Measurements from ENCODE around the gene COL2A1.

The COL2A1 gene

GRCh38 chr12:48012070-48012469 is 7.8 kb upstream of the COL2A1 start:
- DNase-seq (ENCODE audit: low read depth in 2 of 2): no peak

GRCh38 chr12:48010366-48010970 is 6.2 kb upstream of the COL2A1 start:
- DNase-seq (ENCODE audit: low read depth in 2 of 2): no peak

DNA sequence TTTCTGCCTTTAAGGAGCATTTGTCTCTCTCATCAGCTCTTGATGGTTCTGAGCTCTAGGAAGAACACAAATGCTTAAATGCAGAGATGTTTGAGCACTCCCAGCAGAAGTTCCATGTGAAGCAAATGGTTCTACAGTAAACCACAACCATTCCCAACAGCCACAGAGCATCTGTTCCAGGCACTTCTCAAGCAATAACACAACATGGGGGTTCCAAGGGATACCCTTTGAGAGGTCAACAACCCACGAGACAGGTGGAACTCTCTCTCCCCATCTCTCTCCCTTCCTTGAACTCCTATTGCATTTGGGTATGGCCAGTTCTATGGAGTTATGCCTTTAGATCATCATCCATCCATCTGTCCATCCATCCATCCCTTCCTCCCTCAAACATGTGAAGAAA is 5.2 kb upstream of the COL2A1 start:
- DNase-seq (ENCODE audit: low read depth in 2 of 2): no peak

GRCh38 chr12:48008950-48009349 is 4.7 kb upstream of the COL2A1 start:
- DNase-seq (ENCODE audit: low read depth in 2 of 2): no peak

- DNase-seq (ENCODE audit: low read depth in 2 of 2): no peak
Measured at GRCh38 chr12:48008349-48008748, 4.1 kb upstream of the COL2A1 start.

DNA sequence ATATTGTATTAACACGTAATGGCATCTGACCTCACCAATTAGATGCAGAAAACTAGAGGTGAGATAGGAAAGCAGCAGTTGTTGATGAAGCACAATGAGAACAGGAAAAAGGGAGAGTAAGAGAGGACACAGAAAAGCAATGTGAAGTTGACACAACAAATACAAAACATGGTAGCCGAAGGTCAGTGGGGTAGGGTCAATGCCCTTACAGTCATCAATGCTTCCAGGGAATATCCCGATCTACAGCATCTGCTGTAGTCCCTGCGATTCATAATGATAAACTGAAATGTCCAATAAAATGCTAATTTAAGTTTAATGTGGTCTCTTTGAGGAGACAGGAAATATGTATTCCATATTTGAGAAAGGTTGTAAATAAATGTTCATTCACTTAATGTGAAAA is 2.9 kb upstream of the COL2A1 start:
- DNase-seq (ENCODE audit: low read depth in 2 of 2): no peak

DNA sequence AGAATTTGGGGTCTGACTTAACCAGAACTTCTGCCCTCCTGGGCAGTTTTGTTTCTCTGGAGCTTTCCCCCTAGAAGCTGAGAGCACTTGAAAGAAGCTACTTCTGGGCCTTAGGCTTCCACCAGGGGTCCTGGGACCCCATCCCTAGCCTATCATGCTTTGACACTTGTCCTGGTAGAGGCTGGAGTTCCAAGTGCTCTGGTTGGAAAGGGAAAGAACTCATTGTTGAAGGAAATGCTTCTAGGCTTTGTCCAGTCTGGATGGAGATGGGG is 1.4 kb upstream of the COL2A1 start:
- DNase-seq (ENCODE audit: low read depth in 2 of 2): no peak

DNA sequence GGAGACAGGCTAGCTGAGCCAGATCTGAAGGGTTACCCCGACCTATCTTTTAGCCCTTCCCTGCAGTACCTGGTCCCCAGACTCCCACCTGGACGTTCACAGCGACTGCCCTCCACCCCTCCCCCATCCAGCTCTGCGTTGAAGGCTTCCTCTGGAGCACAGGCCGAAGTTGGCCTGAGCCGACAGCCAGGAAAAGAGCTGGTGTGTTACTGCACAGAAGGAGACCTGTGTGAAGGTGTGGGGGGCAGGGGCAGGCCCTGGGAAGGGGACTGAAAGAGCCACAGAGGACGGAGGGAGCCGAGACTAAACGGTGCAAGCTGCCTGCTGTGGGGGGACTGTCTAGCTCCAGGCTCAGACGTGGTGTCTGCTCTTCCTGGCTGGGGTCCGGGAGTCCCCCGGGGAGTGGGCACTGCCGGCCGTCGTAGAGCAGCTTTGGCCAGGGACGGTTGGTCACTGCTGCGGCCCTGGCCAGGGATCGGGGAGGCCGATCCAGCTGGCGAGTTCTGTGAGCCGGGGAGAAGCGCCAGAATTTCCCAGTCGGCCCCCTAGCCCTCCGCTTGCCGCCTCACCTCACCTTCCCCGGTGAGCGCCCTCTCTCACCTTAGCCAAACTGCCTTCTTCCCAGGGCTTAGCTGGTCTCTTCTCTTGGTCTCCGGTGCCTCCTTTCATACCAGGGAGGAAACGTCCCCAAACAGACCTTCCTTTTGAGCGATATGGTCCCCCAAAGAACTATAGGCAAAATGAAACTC is 899 bp upstream of the COL2A1 start:
- no peak for DNase-seq (ENCODE audit: low read depth in 2 of 2)

DNA sequence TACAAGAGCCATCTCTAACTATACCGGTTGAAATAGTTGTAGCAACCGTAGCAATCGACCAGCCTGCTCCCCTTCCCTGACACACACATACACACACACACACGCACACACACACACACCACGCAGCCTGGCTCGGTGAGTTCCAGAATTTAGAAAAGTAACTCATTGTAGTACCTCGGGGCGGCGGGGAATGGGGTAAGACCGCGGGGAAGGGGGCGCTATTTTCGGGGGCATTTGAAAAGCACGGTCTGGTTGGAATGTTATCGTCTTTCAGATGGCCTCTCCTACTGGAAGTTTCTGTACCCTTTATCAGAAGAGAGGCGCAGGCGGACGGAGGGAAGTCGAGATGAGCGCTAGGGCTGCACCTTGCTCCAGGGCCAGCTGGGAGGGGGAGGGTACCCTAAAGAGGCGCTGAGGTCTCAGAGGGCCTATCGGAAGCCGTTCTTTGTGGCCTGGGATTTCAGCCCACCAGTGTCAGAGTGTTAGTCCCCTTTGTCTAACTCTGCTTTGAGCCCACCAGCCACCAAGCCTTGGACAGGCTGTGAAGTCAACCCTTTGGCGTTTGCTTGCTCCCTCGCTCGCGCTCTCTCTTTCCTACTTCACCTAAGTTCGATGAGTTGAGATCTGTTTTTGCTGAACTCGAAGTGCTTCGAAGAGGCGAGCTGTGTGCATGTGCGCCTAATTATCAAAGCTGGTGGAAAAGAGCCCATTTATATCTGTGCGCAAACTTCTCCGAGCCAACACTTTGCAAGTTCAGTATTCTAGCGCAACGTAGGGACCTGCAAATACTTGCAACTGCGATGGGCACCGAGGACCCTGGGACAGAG is 837 bp downstream of the COL2A1 start:
- no peak for DNase-seq (ENCODE audit: low read depth in 2 of 2)

GRCh38 chr12:48002773-48003218 is 1.5 kb downstream of the COL2A1 start:
- DNase-seq (ENCODE audit: low read depth in 2 of 2): no peak

- no peak for DNase-seq (ENCODE audit: low read depth in 2 of 2)
Measured at GRCh38 chr12:48002414-48002730, 1.9 kb downstream of the COL2A1 start.

DNA sequence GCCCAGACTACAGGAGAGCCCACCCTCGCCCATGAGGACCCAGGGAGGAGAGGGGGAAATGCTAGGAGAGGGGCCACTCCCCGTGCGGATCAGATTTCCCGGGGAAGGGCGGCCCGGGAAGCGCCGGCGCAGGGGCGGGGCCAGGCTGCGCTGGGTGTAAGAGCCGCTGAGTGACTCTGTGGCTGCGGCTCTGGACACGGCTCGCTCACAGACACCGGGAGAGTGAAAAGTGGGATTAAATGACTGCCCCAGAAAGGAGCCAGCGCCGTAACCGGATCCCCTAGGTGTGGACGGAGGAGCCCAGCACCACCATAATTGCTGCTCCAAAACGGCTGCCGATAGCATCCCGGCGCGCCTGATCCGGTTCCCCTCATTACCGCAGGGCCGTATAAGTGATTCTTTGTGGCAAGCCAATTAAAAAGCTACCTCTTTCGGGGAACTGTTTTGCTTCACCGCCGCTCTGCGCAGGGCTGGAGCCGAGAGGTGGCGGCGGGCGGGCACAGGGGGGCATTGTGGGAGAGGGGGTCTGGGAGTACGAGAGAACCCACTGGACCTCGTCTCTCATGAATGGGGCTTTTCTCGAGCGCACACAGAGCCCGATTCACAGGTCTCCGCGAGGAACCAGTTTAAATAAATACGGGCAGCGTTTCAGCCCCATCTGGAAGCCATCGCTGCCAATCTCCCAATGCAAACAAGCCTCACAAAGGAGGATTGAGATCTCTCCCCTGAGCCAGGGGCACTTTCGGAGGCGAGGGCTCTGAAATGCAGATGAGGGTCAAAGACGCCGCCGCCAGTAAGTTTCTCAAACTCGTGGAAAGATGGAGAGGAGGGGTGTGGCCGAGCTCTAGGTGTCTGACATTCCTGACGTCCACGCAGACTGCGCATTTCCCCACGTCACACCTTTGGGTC is 2.5 kb downstream of the COL2A1 start:
- no peak for DNase-seq (ENCODE audit: low read depth in 2 of 2)

- no peak for DNase-seq (ENCODE audit: low read depth in 2 of 2)
Measured at GRCh38 chr12:48000878-48001504, 3.3 kb downstream of the COL2A1 start.

DNA sequence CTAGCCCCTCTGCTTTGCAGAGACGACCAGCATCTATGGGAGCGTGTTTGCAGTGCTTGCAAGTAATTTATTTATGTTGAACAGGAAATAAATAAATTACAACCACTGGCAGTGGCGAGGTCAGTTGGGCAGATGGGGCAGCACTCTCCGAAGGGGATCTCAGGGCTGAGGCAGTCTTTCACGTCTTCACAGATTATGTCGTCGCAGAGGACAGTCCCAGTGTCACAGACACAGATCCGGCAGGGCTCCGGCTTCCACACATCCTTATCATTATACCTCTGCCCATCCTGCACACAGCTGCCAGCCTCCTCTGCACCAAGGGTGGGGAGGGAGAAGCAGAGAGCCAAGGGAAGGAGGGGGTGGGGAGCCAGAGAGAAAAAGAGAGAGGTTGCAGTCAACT is 4.5 kb downstream of the COL2A1 start:
- no peak for DNase-seq (ENCODE audit: low read depth in 2 of 2)

GRCh38 chr12:47997321-47997720 is 7.0 kb downstream of the COL2A1 start:
- no peak for DNase-seq (ENCODE audit: low read depth in 2 of 2)

DNA sequence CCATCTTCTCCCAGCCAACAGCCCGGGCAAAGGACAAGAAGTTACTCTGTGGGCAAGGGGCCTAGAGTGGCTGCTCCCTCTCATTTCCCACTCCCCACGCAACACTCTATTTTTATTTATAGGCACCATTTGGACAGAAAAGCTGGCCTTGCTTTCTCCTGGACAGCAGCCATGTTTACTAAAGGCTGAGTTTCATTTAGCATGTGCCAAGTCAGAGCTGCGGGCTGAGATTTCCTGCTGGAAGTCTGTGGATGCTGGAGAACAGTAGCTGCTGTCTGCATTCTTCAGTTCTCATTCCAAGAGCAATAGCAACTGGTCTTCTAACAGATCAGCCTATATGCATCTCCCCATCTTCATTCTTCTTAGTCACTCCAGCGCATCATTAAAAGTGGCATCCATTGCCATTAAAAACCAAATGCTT is 8.3 kb downstream of the COL2A1 start:
- no peak for DNase-seq (ENCODE audit: low read depth in 2 of 2)

- no peak for DNase-seq (ENCODE audit: low read depth in 2 of 2)
Measured at GRCh38 chr12:47993491-47993890, 10.8 kb downstream of the COL2A1 start.

GRCh38 chr12:47992776-47993175 is 11.5 kb downstream of the COL2A1 start:
- no peak for DNase-seq (ENCODE audit: low read depth in 2 of 2)

GRCh38 chr12:47991106-47992061 is 12.9 kb downstream of the COL2A1 start:
- DNase-seq (ENCODE audit: low read depth in 2 of 2): no peak

DNA sequence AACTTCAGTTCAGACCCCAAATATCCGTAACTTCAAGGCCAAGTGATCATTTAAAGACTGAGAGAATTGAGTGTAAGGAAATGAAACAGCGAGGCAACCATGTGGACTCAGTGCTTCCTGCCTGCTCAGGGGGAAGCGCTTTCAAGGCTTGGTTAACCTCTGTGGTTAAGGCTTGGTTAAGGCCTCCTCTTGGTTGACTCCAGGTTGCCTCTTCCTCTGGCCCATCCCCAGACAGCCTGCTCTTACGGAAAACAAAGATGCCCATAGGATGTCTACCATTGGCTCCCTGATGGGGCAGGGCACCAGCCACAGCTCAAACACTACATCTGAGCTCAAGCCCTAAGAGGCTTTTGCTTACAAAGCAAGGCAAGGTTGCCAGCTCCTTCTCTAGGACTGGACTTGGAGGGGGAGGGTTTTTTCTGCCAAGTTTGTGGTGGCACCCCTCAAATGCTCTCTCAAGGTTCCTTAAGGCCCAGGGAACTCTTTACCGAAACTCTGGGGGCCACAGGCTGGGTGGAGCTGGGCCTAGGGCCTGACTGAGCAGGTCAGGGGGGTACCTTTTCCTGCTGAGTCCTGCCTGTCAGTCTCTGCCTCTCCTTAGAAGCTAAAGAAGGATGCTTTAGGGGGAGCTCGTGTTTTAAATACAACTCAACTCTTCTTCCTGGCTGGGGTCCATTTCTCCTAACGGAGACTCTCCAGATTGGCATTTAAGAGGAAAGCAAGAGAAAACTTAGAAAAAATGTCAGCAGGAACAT is 13.7 kb downstream of the COL2A1 start:
- DNase-seq (ENCODE audit: low read depth in 2 of 2): peak in 1 of 2 donors; percentile 19

Data from stimulated activated CD8-positive, alpha-beta memory T cell treated with anti-CD3 and anti-CD28 coated beads, Interleukin-15, amount 100 ng/mL, for 4 hours (primary cell).